Transverse colon (tissue), 4 donors: ENCODE results near the gene TRIM14. TPM values are rescaled to one million over a fixed set of nuclear protein-coding genes. Genes with fewer than 3 reads are reported as not detected.

ENCODE experiments used
- DNase-seq: peaks from one replicate; pipeline ENCODE4 v3.0.0-alpha.2; 2019
- H3K27ac ChIP-seq, 4 donors: fragments of 200-600 bp; sonication (generic); 2 replicates each; pipeline ENCODE4 v1.5.1; 2016 to 2018; ENCODE audit warnings: inconsistent platforms in 4 of 4
- H3K27me3 ChIP-seq: fragments of 200-600 bp; sonication (generic); 2 replicates; pipeline ENCODE4 v1.5.1; 2017; ENCODE audit warnings: inconsistent platforms
- H3K36me3 ChIP-seq, 4 donors: fragments of 200-600 bp; sonication (generic); 2 replicates each; pipeline ENCODE4 v1.5.1; 2017 to 2019; ENCODE audit warnings: inconsistent platforms in 4 of 4
- H3K4me1 ChIP-seq, 4 donors: fragments of 200-600 bp; sonication (generic); 2 replicates each; pipeline ENCODE4 v1.5.1; 2017 to 2020; ENCODE audit warnings: inconsistent platforms in 4 of 4
- H3K4me3 ChIP-seq, 4 donors: fragments of 200-600 bp; sonication (generic); 1 replicate in 1 of 4; 2 replicates in 3 of 4; pipeline versions ENCODE4 v1.5.1 to v1.6.1; 2017 to 2019; ENCODE audit warnings: inconsistent platforms in 4 of 4
- H3K9me3 ChIP-seq, 2 donors: fragments of 200-600 bp; sonication (generic); 2 replicates each; pipeline ENCODE4 v1.5.1; 2017 to 2019; ENCODE audit warnings: inconsistent platforms in 2 of 2
- CTCF ChIP-seq, 5 experiments: fragments of 200-600 bp in 3 of 5; fragments of 450-650 bp in 2 of 5; sonication (generic) in 3 of 5; IDR thresholded peaks; 1 replicate in 2 of 5; 2 replicates in 3 of 5; pipeline ENCODE4 v1.5.1; 2016 to 2017; ENCODE audit warnings: antibody characterized with exemption in 5 of 5, inconsistent platforms in 3 of 5, mild to moderate bottlenecking in 2 of 5, moderate library complexity in 1 of 5
- EP300 ChIP-seq: sonication (generic); formaldehyde crosslinking; IDR thresholded peaks from one replicate; pipeline ENCODE4 v1.6.1; 2017; ENCODE audit warnings: antibody characterized with exemption, low read depth
- POLR2A ChIP-seq: fragments of 450-650 bp; IDR thresholded peaks from one replicate; pipeline ENCODE4 v1.6.1; 2016; ENCODE audit warnings: antibody characterized with exemption, mild to moderate bottlenecking, moderate library complexity
- POLR2AphosphoS5 ChIP-seq, 3 donors: sonication (generic); formaldehyde crosslinking; IDR thresholded peaks; one replicate each; pipeline ENCODE4 v1.6.1; 2016; ENCODE audit warnings: antibody characterized with exemption in 3 of 3
- WGBS, 2 donors: methylation state at CpG; one replicate each; pipeline ENCODE4 v1.1.5; 2018; ENCODE audit warnings: low coverage in 1 of 2; 5-methylcytosine and 5-hydroxymethylcytosine counted together
- in situ Hi-C, 4 donors: fragments of 200-750 bp; cut with MboI; loops; one replicate each; pipeline versions ENCODE4 v1.15.0 to v1.15.1; 2017; ENCODE audit warnings: low sequenced_read_pairs in 3 of 4, low pct_ligation_motif_present in 1 of 4, low pct_unique_long_range_greater_than_20kb in 1 of 4
- intact Hi-C: fragments of 100-400 bp; cut with DNase I; formaldehyde crosslinking; loops from one replicate; pipeline ENCODE4 v1.15.1; 2023; ENCODE audit warnings: low total_unique reads
- total RNA-seq, 4 donors: library from RNA; depleted of rRNA; stranded (reverse); fragments of >200 nt; gene quantifications; one replicate each; pipeline ENCODE4 v1.1.0, GENCODE V29; 2016

Gene TRIM14
- total RNA-seq, 4 donors from 2014 or later = 28.7 to 58.7 (median 53.8) TPM

GRCh38 chr9:98086461-98086860 lies 32.6 kb downstream of the TRIM14 start:
- TF ChIP-seq POLR2AphosphoS5 (IDR thresholded peaks at IDR 0.05) = no peak
- no peak for TF ChIP-seq EP300
- TF ChIP-seq CTCF (IDR thresholded peaks at IDR 0.05) = no peak
- no peak for TF ChIP-seq POLR2A
- intact Hi-C loops = no loop called here
- H3K9me3 ChIP-seq = no peaks in the 10 kb centered on the region
- no peak overlapping the region for H3K4me3 ChIP-seq
- in situ Hi-C loops = loop anchor here in 2 of 4 donors (25.0 kb wide), 2 partner anchors 99 to 176 kb away; partner anchors contain the start of genes ANP32B (in 1 of the 2) and TBC1D2 (in 1 of the 2)
- H3K36me3 ChIP-seq = peaks cover 0 to 7% (median 2%) of the 10 kb centered on the region in 4 donors
- DNase-seq = no peak
- H3K27me3 ChIP-seq = no peaks in the 10 kb centered on the region
- no peak overlapping the region for H3K27ac ChIP-seq
- 94 to 98% methylated on average over 3 to 4 of the region's 4 CpGs for WGBS, 2 donors
- peaks cover 3 to 33% (median 10%) of the 10 kb centered on the region in 4 donors for H3K4me1 ChIP-seq

DNA sequence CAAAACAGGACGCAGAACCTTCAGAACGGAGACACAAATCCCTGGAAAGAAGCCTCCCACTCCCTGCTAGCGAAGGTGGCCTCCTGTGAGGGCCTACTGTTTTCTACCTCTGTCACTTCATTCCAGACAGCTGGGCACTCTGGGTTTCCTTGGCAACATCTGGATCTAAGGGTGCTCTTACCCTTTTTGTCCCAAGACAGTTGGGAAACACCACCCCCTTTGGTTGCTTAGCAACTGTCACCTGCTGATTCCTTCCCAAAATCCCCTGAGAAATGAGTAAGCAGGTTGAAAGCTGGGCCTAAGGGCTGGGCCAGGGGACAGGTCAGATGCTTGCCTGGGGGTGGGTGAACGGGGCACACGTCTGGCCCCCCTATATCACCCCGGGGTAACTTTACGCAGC lies 33.1 kb downstream of the TRIM14 start:
- in situ Hi-C loops = loop anchor here in 2 of 4 donors (25.0 kb wide), 2 partner anchors 99 to 176 kb away; partner anchors contain the start of genes ANP32B (in 1 of the 2) and TBC1D2 (in 1 of the 2)
- WGBS, 2 donors = 85 to 100% methylated on average over 1 to 7 of the region's 7 CpGs
- Histone ChIP-seq H3K4me1 (peaks cover 8 to 38% (median 15%) of the 10 kb centered on the region in 4 donors), H3K4me3 (no peak overlapping the region), H3K36me3 (peaks cover 0 to 11% (median 4%) of the 10 kb centered on the region in 4 donors), H3K27ac (no peak overlapping the region), H3K9me3 (no peaks in the 10 kb centered on the region), H3K27me3 (no peaks in the 10 kb centered on the region)
- intact Hi-C loops = no loop called here
- no peak for DNase-seq
- no peak for TF ChIP-seq CTCF (IDR thresholded peaks at IDR 0.05)
- TF ChIP-seq POLR2AphosphoS5 (IDR thresholded peaks at IDR 0.05) = peak in 1 of 3 donors; percentile 17
- no peak for TF ChIP-seq POLR2A
- no peak for TF ChIP-seq EP300

GRCh38 chr9:98085058-98085457 lies 34.0 kb downstream of the TRIM14 start:
- 93% methylated on average over 4 of the region's 4 CpGs; no CpG with 5 or more reads in 1 of the 2 donors for WGBS, 2 donors
- in situ Hi-C loops (loop anchor here in 2 of 4 donors (25.0 kb wide), 2 partner anchors 98 to 177 kb away; partner anchors contain the start of genes ANP32B (in 1 of the 2) and TBC1D2 (in 1 of the 2)), intact Hi-C loops (no loop called here)
- H3K4me3 ChIP-seq = no peak overlapping the region
- H3K36me3 ChIP-seq = peaks cover 0 to 15% (median 6%) of the 10 kb centered on the region in 4 donors
- peak overlapping the region in 1 of 4 donors; percentile 36 for H3K27ac ChIP-seq
- H3K27me3 ChIP-seq = no peaks in the 10 kb centered on the region
- TF ChIP-seq POLR2AphosphoS5 (IDR thresholded peaks at IDR 0.05) (peak in 1 of 3 donors; percentile 14), POLR2A (no peak)
- peak; percentile 7 for DNase-seq
- no peaks in the 10 kb centered on the region for H3K9me3 ChIP-seq
- peaks cover 10 to 47% (median 21%) of the 10 kb centered on the region in 4 donors for H3K4me1 ChIP-seq

- Histone ChIP-seq H3K9me3 (no peaks in the 10 kb centered on the region), H3K27me3 (no peaks in the 10 kb centered on the region), H3K4me1 (peaks cover 10 to 51% (median 21%) of the 10 kb centered on the region in 4 donors), H3K4me3 (no peak overlapping the region), H3K27ac (peak overlapping the region in 2 of 4 donors; percentile 5 to 62), H3K36me3 (peaks cover 0 to 15% (median 6%) of the 10 kb centered on the region in 4 donors)
- TF ChIP-seq POLR2AphosphoS5 (IDR thresholded peaks at IDR 0.05) (no peak), POLR2A (no peak), CTCF (IDR thresholded peaks at IDR 0.05) (no peak), EP300 (no peak)
- intact Hi-C loops (no loop called here), in situ Hi-C loops (loop anchor here in 2 of 4 donors (25.0 kb wide), 2 partner anchors 97 to 178 kb away; partner anchors contain the start of genes ANP32B (in 1 of the 2) and TBC1D2 (in 1 of the 2))
- peak; percentile 6 for DNase-seq
- 96% methylated on average over 3 of the region's 3 CpGs; no CpG with 5 or more reads in 1 of the 2 donors for WGBS, 2 donors
Measured at GRCh38 chr9:98084396-98084795, 34.6 kb downstream of the TRIM14 start.
